Fibroblast of skin of right biceps (primary cell): ENCODE data around the gene MRPS9.
A peak's percentile ranks its signal among the peaks of the same experiment; 100 is the strongest.

Experiments
- DNase-seq: peaks from one replicate; pipeline ENCODE4 v3.0.0-alpha.2; 2013

MRPS9 gene

DNA sequence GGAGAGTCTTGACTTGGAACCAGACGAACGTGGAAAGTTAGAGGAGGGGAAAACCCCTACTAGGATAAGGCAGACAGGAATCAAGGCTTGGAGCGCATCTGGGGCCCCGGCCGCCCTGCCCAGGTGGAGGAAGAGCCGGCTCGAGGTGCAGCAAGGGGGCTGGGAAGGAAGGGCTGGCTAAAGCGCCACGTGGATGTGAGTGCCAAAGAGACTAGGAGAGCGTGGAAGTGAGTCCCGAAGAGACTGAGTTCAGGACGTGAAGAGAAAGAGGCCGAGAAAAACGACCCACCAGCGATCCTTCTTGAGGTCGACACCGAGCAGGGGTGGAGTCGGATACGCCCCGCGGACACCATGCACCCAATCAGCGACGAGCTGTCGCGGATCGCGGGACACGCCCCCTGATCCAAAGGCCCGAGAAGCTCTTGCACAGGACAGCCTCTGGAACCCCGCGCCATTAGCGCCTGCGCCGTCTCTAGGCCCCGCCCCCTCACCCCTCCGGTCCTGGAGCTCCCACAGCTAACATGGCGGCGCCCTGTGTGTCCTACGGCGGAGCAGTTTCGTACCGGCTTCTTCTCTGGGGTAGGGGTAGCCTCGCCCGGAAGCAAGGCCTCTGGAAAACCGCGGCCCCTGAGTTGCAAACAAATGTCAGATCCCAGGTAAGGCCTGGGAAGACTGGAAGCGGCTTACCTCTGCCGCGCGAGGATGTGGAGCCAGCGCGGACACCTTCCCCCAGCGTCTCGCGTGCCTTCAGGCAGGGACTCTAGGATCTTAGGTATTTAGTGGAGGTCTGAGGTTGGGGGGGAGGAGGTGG lies at the start of gene MRPS9:
Gene MRPS9, plus strand, starts transcription at position 498 of the 811 bp plus-strand sequence. Its CDS starts 24 bp downstream, at position 522.
- peak; percentile 97 for DNase-seq

DNA sequence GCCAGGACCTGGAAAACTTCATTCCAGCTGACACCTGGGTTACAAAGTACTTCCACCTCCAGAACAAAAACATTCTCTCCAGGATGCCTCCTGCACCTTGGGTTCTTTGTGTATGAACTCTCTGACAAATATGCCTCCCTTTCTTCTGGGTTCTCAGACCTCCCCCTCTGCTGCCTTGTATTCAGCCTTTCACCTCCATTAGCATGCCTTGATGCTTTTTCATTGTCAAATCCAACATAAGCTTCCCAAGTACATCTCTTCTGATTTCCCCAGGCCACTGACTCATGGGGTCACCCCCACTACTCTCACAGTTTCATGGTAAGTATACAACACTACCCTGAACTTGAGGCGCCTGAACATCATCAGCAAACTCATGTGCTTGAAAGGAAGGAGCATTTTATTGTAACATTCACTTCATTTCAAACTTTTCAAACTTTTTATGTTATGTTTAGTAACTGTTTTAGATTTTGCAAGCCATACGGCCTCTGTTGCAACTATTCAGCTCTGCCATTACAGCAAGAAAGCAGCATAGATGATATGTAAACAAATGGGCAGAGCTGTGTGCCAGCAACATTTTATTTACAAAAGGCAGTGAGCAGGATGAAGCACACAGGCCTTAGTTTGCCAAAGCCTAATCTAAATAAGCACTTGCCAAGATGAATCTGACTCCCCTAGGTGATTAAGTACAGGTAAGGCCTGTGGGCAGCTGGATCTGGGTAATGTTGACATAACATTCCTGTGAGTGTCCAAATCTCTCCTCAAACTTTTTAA lies 32.5 kb upstream of the MRPS9 start:
- no peak for DNase-seq

DNA sequence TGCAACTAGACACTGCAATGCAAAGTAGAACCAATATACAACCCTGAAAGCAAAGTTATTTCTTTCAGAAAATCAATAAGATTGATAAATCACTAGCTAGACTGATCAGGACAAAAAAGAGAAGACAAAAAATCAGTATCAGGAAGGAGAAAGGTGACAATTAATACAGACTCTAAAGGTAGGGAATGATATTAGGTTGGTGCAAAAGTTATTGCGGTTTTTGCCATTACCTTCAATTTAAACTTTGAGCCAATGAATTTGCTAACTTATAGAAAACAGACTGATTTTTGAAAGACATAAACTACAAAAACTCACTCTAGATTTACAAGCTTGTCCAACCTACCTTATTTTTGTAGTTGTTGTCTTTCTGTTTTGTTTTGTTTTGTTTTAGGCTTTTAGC lies 30.5 kb upstream of the MRPS9 start:
- DNase-seq, result no peak

DNA sequence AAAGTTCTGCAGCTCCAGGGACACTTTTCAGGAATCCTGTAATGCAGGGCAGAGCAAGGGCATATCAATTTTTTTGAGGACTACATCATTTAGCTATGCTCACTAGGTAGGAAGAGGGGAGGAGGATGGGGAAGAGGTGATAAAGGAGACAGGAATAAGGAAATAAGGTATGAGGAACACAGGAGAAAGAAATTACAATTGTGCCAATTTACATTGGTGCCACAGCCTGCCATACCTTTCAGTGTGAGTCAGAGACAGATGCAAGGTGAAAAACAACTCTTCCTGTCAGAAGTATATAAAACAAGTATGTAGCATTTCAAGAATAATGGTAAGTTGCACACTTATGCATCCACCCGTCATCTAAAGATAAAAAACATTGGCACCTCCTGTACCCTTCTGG lies 5.4 kb upstream of the MRPS9 start:
- no peak for DNase-seq

DNA sequence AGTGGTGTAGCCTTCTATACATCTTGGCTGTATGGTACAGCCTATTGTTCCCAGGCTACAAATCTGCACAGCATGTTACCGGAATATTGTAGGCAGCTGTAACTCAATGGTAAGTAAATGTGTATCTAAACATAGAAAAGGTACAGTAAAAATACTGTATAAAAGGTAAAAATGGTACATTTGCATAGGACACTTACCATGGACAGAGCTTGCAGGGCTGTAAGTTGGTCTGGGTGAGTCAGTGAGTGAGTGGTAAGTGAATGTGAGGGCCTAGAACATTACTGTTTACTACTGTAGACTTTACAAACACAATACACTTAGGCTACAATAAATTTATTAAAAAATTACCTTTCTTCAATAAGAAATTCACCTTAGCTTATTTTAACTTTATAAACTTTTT lies 3.7 kb upstream of the MRPS9 start:
- DNase-seq, result no peak

DNA sequence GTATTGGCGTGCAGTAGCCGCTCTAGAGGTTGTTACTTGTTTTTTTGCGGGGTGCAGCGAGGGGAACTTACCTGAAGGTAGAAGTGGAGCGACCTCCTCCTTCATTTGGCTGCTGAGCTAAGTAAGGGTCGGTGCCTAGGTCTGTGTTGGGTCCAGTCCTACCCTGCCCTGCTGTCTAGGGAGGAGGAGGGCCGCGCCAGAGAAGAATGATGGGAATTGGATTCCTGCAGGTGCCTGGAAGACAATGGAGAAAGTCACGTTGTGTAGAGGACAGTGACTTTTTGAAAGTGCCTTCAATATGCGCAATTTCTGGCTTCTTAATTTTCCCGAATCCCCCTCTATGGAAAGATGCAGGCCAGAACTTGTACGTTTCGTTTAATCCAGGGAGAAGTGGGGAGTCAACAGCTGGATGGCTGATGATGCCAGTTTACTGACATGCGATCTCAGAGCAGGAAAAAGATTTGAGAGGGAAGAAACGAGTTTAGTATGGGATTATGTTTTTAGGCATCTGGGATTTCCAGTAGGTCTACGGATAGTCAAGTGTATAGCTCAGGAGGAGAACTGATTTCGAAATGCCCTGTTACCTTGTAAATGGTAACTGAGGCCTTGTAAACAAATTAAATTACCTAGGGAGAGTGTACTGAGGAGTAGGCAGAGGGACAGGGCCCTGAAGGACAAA lies 653 bp downstream of the MRPS9 start:
- DNase-seq, result no peak

DNA sequence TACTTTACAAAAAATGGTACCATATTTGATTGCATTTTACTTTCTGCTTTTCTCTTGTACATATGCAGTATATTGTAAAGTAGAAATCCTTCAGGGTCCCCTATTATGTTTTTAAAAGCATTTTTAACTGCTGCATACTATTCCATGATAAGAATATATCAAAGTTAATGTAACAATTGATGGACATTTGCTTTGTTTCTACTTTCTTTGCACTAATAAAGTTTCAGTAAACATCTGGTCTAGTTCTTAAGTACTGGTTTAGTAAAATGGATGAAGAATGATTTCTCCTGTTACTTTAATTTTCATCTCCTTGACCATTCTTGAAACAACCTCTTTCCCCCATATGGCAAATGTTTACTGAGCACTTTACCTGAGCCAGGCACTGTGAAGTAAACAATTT lies 1.7 kb downstream of the MRPS9 start:
- no peak for DNase-seq

DNA sequence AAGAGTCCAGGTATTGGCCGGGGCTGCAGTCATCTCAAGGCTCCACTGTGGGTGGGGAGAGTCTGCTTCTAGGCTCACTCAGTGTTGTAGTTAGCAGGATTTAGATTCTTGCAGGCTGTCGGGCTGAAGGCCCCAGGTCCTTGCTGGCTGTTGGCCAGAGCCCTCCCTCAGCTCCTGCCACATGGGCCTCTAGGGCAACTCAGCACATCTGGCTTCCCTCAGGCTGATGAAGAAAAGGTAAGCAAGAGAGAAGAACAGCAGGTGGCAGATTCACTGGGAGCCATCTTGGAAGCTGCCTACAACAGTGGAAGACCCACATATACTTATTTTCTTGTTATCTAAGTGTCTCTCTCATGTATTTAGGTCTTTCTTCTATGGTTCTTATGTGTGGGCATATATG lies 4.3 kb downstream of the MRPS9 start:
- DNase-seq, result no peak

DNA sequence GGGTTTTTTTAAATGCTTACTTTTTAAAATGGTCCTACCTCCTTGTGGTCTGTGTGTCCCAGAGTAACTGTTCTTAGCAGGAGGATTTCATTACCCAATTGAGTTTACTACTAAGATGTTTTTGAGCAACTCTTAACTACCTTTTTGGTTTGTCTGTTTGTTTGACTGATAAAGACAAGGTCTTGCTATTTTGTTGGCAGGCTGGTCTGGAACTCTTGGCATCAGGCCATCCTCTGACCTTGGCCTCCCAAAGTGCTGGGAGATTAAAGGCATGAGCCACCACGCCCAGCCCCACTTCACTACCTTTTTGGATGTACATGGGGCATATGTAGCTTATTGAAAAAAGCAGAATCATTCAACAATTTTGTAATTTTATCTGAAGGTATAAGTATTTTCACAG lies 14.9 kb downstream of the MRPS9 start:
- no peak for DNase-seq

DNA sequence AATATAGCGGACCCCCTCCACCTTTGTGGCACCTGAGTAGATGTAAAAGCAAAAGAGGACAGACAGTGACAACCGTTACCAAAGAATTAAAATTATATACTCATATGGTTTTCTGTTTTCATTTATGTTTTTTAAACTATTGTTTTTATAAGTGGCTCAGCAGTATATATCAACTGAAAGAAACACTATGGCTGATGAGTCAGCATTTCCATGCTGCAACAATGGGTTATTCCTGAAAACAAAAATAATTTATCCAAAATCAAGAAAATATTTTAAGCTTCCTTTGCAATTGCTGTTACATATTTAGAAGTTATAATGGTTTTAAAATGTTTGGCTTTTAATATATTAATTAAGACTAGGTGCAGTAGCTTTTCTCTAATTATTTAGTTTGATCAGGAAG lies 17.7 kb downstream of the MRPS9 start:
- DNase-seq, result no peak

DNA sequence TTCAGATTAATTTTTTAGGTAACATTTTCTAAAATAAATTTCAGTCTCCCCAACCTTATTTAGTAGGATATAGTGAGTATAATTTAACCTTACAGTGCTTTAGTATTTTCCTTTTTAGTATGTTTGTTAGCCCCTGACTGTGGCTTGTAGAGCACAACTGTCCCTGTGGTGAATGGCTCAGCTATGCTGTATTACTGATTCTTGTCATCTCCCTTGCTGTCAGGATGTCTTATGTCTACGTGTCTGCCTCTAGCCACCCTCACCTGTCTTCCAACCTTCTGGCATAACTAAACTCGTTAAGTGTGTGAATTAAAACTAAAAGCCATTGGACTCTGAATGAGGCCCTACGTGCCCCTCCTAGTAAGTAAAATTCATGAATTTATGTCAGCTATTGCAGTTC lies 18.4 kb downstream of the MRPS9 start:
- DNase-seq, result no peak

DNA sequence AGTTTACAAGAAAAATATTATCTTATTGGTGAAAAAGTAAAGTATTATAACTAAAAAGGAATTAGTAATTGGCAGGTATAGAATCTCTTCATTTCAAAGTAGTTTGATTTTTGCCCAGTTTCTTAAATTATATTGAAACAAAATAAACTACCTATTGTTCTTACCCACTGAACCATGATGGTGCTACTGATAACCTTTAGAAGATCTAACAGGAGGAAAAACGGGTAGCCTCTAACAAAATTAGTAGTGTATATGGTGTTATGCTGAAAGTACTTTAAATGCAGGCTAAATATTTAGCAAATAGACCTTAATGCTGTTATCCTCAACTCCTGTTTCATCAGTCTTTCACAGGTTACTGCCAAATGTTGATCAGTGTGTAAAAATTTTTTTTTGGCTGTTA lies 19.1 kb downstream of the MRPS9 start:
- DNase-seq, result no peak

DNA sequence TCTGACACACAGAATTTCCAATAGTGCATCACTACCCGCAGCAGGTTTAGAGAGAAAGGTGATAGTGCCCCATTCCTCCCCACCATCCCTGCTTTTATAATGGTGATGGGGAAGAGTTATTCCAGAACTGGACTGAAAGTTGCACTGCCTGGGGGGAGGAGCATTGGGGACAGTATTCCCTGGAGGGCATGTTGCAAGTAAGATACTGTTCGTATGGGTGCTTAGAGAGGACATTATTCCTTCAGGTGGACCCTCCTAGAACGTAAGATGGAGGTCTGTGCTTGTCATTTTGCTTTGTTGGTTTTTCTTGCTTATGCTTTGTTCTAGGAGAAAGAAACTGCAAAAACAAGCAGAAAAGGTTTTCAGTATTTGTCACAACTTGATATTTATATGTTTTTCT lies 23.7 kb downstream of the MRPS9 start:
- DNase-seq, result no peak

DNA sequence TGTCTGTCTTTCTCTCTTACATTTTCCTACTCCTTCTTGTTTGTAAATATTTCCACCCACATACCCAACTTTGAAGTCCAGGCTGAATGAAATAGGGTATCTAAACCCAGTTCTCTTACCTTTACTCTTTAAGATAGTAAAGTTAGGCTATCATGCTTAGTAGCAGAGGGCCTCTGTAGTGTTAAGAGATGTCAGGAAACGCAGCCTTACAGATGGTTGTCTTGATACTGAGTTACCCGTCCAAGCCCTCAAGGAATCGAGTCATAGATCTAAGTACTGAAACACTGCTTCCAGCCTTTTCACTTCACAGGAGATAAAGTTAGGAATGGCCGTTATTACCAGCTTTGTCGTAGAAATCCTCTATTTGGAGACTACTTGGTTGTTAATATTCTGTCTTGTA lies 24.3 kb downstream of the MRPS9 start:
- no peak for DNase-seq

DNA sequence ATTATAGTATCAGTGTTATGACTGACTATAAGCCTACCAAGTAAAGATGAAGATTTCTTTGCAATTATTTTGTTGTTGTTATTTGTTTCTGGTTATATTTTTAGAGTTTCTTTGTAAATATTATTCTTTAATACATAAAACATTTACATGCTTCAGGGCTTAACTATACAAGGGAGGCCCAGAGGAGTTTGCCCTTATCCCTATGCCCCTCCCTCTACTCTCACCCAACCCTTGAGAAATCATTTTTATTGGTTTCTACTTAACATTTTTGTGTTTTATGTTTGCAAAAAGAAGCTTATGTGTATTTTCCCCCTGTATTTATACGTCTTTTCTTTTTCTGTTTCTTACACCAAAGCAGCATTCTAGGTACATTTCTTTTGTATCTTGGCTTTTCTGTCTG lies 30.5 kb downstream of the MRPS9 start:
- DNase-seq, result no peak

DNA sequence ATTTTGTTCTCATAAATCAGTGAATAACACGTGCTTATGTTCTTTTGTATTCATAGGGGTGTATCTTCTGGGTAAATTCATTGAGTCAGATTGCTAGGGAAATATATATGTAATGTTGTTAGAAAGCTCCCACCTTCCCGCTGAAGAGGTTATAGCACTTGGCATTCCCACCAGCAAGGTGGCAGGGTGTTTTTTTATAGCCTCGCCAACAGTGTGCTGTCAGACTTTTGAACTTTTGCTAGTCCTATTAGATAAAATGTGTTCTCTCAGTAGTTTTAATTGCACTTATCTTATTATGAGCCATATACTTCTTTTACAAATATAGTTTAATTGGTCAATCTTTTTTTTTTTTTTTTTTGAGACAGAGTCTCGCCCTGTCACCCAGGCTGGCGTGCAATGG lies 31.0 kb downstream of the MRPS9 start:
- DNase-seq, result no peak

DNA sequence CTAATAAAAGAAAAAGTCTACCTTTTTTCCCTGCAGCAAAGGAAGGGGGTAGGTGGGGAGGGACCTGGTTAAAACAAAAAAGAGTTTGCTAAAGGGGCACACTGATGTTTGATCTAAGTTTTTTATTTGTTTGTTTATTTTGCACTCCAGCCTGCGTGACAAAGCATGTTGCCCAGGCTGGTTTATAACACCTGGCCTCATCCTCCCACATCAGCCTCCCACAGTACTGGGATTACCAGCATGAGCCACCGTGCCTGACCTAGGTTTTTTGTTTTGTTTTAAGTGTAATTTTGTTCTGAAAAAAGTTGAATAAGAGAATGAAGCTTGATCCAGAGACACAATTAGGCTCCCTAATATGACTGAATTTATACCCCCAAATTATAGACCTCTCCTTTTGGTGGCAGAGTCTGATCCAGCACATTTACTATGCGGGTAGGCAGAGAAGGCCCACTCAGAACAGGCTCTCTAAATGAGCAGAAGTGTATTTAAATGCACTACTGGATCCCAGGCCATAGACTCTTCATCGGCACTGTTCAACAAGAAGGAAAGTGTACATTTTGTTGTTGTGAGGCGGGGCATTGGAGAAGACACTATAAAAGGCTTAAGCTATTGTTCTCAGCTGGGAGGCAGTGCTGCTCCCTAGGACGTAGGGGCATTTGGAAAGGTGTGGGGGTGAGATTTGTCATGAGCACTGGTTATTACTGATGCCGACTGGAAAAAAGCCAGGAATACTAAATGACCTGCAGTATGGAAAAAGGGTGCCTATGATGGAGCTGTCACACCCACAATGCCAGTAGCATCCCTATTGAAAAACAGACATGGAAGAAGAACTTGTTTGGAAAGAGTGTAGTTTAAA lies 32.4 kb downstream of the MRPS9 start:
- no peak for DNase-seq

DNA sequence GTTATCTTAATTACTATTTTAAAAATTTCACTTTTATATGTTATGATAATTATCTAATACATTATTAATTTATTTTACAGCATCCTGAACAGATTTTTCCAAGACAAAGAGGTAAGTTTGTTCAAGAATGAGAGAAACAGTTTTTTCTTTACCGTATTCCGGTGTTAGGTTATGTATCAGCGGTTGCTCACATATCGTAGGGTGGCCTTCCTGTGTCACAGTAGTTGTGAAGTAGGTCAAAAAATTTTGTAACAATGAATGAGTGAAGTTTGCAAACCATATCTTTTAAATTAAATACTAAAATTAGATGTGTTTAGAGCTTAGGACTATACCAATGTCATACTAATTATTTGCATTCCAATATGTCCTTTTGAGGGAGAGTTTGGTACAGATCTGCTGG lies 33.5 kb downstream of the MRPS9 start:
- no peak for DNase-seq

DNA sequence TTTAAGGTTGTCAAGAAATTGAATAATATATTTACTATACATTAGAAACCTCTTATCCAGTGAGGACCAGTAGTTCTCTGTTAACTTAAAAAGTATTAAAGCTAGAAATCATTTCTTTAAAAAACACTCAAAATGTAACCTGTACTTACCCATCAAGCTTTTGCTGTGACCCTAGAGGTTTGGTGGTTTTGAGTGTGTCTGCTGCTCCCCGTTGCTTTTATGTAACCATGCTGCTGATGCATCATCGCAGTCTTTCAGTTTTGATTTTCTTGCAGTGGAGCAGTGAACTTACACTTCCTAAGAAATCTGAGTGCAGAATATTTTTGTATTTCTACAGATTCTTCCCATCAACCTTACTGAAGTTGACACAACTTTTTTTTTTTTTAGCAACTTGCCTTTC lies 34.2 kb downstream of the MRPS9 start:
- no peak for DNase-seq

DNA sequence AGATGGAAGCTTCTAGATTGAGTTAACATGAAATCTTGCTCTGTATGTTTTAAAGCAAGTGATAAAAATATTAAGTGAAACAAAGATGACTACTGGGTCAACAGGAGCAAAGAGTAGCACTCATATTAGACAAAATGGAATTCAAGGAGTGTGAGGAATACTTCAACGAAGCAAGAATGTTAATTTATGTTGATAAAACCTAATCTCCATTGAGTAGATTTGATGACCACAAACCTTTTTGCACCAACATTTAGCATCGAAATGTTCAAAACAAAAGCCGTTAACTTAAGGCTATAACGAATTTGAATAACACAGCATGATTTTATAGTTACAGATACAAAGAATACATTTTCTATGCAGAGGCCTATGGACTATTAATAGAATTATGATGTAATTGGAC lies 35.7 kb downstream of the MRPS9 start:
- no peak for DNase-seq

DNA sequence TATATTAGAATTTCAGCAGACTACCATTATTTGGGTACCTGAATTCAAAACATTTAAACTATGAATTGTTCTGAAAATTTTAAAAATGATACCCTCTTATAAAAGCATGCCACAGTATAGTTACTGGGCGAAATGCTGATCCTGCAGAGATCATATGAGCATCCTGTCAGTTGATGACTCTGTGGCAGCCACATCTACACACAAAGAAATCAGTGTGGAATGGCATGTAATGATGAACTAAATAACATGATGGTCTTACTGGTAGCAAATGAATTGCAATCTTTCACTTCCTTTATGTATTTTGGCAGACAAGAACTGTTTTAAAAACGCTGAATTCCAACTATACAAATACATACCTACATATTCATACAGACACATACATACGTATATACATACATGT lies 38.3 kb downstream of the MRPS9 start:
- no peak for DNase-seq

DNA sequence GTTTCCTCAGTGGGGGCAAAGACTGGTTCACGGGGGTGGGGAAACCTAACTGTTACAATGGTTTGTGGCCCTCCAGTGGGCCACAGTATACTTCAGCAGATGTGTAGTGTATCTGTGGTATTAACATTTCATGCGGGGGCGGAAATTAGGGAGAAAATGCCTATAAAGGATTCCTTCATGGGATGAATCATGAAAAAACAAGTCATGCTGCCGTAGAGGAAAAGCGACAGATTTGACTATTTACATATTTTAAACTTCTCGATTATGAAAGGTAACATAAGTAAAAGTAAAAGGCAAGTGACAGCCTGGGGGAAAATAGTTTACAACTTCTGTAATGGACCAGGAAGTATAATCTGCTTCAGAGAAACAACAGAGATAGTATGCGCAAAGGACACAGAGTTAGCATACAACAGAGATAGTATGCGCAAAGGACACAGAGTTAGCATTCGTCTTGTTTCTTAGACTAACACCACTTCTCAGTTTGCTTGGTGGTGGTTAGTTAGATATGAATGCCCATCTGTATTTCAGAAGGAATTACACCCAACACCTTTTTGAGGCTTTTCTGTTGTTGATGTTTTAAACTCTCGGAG lies 41.1 kb downstream of the MRPS9 start:
- peak; percentile 8 for DNase-seq

DNA sequence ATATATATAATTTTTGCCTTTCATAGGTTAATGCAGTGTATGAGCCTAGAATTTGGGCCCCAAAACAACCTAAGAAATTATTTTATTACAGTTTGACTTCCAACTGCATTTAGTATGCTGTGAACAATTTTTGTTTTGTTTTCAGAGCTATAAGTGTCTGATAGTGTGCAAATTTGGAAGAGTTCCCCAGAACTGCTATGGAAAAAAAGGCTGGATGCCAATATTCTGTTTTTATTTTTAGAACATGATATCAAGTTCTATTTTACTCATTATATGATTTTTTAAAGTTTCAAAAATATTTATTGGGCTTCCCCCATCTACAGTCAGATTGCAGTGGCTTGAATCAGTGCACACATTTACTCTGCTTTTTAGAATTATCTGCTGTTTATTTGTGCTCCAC lies 42.6 kb downstream of the MRPS9 start:
- no peak for DNase-seq
